HCT116 (cell line): ENCODE data around the gene MAST4. TPM values are rescaled to one million over a fixed set of nuclear protein-coding genes. Genes with fewer than 3 reads are reported as not detected.

Experiments
- ATAC-seq: fragments of 200-7000 bp; cut with Tn5 transposase; 2 replicates; pipeline ENCODE4 v1.9.1; 2020; ENCODE audit warnings: mild to moderate bottlenecking, moderate library complexity
- BruUV-seq: library from RNA; stranded (reverse); fragments of 400-500 nt; replicated peaks from 2 replicates; lab custom pipeline; 2021; lab: Mats Ljungman, UMichigan
- CTCF ChIA-PET: fragments of 300-600 bp; sonication (Branson Sonifier 250); formaldehyde crosslinking; loops from one replicate; lab custom pipeline; 2021; ENCODE audit warnings: antibody characterized with exemption; lab: Charles Lee
- POLR2A ChIA-PET: fragments of 300-600, 350-600 bp; sonication (Branson Sonifier 250); formaldehyde crosslinking; loops from one replicate; lab custom pipeline; 2021; ENCODE audit warnings: antibody characterized with exemption; lab: Charles Lee
- RAD21 ChIA-PET, 2 experiments: fragments of 300-600 bp; sonication (Branson Sonifier 250); formaldehyde crosslinking; loops; one replicate each; lab custom pipeline; 2023; ENCODE audit warnings: low total read pairs in 2 of 2; ENCODE audit not compliant: uncharacterized antibody in 2 of 2, unreplicated experiment in 2 of 2, low non-redundant PET in 1 of 2; lab: Charles Lee
- DNase-seq: peaks from one replicate; pipeline ENCODE4 v3.0.0-alpha.2; 2010; ENCODE audit warnings: low read depth, low spot score
- H2AFZ ChIP-seq: fragments of 200-600 bp; shearing (Covaris generic), sonication (generic); 2 replicates; pipeline ENCODE4 v1.6.1; 2017; ENCODE audit warnings: low read depth, mixed run types, mixed read lengths, antibody characterized with exemption, low read length; ENCODE audit not compliant: poor library complexity, severe bottlenecking
- H3K27ac ChIP-seq: 2 replicates; pipeline ENCODE4 v1.5.1; 2012; ENCODE audit warnings: low read depth, low read length
- H3K27me3 ChIP-seq: fragments of 200-600 bp; sonication (generic); 2 replicates; pipeline ENCODE4 v1.6.1; 2016; ENCODE audit warnings: mixed run types, low read length, mixed read lengths; ENCODE audit not compliant: insufficient read depth
- H3K36me3 ChIP-seq, 2 experiments: fragments of 200-500 bp in 1 of 2; fragments of 200-600 bp in 1 of 2; sonication (Bioruptor generic) in 1 of 2; sonication (generic) in 1 of 2; 2 replicates each; pipeline versions ENCODE4 v1.5.1 to v1.6.1; 2014 to 2016; ENCODE audit warnings: low read length in 2 of 2, inconsistent platforms in 1 of 2, mixed read lengths in 1 of 2, mixed run types in 1 of 2; ENCODE audit not compliant: insufficient read depth in 2 of 2, control insufficient read depth in 1 of 2
- H3K4me1 ChIP-seq, 2 experiments: fragments of 200-600 bp in 1 of 2; sonication (generic) in 1 of 2; 2 replicates each; pipeline versions ENCODE4 v1.5.1 to v1.6.1; 2012 to 2017; ENCODE audit warnings: low read length in 2 of 2, inconsistent platforms in 1 of 2, mild to moderate bottlenecking in 1 of 2, mixed read lengths in 1 of 2, mixed run types in 1 of 2, moderate library complexity in 1 of 2; ENCODE audit not compliant: insufficient read depth in 2 of 2, control insufficient read depth in 1 of 2
- H3K4me2 ChIP-seq: fragments of 200-600 bp; sonication (generic); 2 replicates; pipeline ENCODE4 v1.6.1; 2017; ENCODE audit warnings: mixed run types, low read length, mixed read lengths
- H3K4me3 ChIP-seq, 2 experiments: fragments of 200-600 bp in 1 of 2; sonication (generic) in 1 of 2; replicated peaks in 1 of 2; 2 replicates each; pipeline ENCODE4 v1.5.1; 2011 to 2016; ENCODE audit warnings: low read length in 2 of 2, control low read depth in 1 of 2, low read depth in 1 of 2, mild to moderate bottlenecking in 1 of 2, mixed read lengths in 1 of 2, mixed run types in 1 of 2
- H3K79me2 ChIP-seq: fragments of 200-600 bp; sonication (generic); 2 replicates; pipeline ENCODE4 v1.6.1; 2017; ENCODE audit warnings: mild to moderate bottlenecking, mixed run types, low read length, moderate library complexity, mixed read lengths; ENCODE audit not compliant: insufficient read depth
- H3K9ac ChIP-seq: fragments of 200-600 bp; sonication (generic); 2 replicates; pipeline ENCODE4 v1.6.1; 2016; ENCODE audit warnings: low read length, mixed read lengths
- H3K9me2 ChIP-seq: fragments of 200-600 bp; sonication (generic), shearing (Covaris generic); 2 replicates; pipeline ENCODE4 v1.6.1; 2017; ENCODE audit warnings: mixed run types, mild to moderate bottlenecking, moderate library complexity; ENCODE audit not compliant: insufficient read depth
- H3K9me3 ChIP-seq, 2 experiments: fragments of 200-500 bp in 1 of 2; fragments of 200-600 bp in 1 of 2; sonication (Bioruptor generic) in 1 of 2; sonication (generic) in 1 of 2; 2 replicates each; pipeline ENCODE4 v1.6.1; 2014 to 2017; ENCODE audit warnings: low read length in 2 of 2, mixed read lengths in 2 of 2, inconsistent platforms in 1 of 2, low read depth in 1 of 2, mild to moderate bottlenecking in 1 of 2, mixed run types in 1 of 2, moderate library complexity in 1 of 2; ENCODE audit not compliant: control insufficient read depth in 1 of 2, insufficient read depth in 1 of 2
- H4K20me1 ChIP-seq: fragments of 200-600 bp; sonication (generic), shearing (Covaris generic); 2 replicates; pipeline ENCODE4 v1.6.1; 2017; ENCODE audit warnings: mixed run types, mild to moderate bottlenecking, moderate library complexity; ENCODE audit not compliant: insufficient read depth
- ATF3 ChIP-seq: IDR thresholded peaks from 2 replicates; pipeline ENCODE4 v1.6.1; 2012
- CBX3 ChIP-seq: IDR thresholded peaks from 2 replicates; pipeline ENCODE4 v1.6.1; 2012; ENCODE audit warnings: low read depth
- CEBPB ChIP-seq: IDR thresholded peaks from 2 replicates; pipeline ENCODE4 v1.6.1; 2012; ENCODE audit warnings: low read depth
- CTCF ChIP-seq, 3 experiments: fragments of 200-600 bp in 1 of 3; sonication (generic) in 1 of 3; IDR thresholded peaks in 2 of 3; conservative IDR thresholded peaks in 1 of 3; 2 replicates each; pipeline ENCODE4 v1.5.1; 2012 to 2017; ENCODE audit warnings: low read depth in 2 of 3, low read length in 2 of 3, antibody characterized with exemption in 1 of 3, borderline replicate concordance in 1 of 3, control low read depth in 1 of 3, mild to moderate bottlenecking in 1 of 3, mixed read lengths in 1 of 3, mixed run types in 1 of 3, moderate library complexity in 1 of 3; ENCODE audit not compliant: insufficient read depth in 1 of 3
- EZH2 ChIP-seq: fragments of 200-600 bp; sonication (generic); IDR thresholded peaks from 2 replicates; pipeline ENCODE4 v1.6.1; 2017; ENCODE audit warnings: antibody characterized with exemption, mixed run types
- EZH2phosphoT487 ChIP-seq: fragments of 200-600 bp; IDR thresholded peaks from 2 replicates; pipeline ENCODE4 v1.6.1; 2018; ENCODE audit warnings: antibody characterized with exemption, borderline replicate concordance
- FOSL1 ChIP-seq: IDR thresholded peaks from 2 replicates; pipeline ENCODE4 v1.6.1; 2012; ENCODE audit warnings: low read depth
- REST ChIP-seq: IDR thresholded peaks from 2 replicates; pipeline ENCODE4 v1.6.1; 2012; ENCODE audit warnings: low read depth
- SIN3A ChIP-seq: IDR thresholded peaks from 2 replicates; pipeline ENCODE4 v1.6.1; 2012; ENCODE audit warnings: low read depth
- SP1 ChIP-seq: IDR thresholded peaks from 2 replicates; pipeline ENCODE4 v1.6.1; 2012; ENCODE audit warnings: low read depth
- SRF ChIP-seq: IDR thresholded peaks from 2 replicates; pipeline ENCODE4 v1.6.1; 2012; ENCODE audit warnings: low read depth
- YY1 ChIP-seq: IDR thresholded peaks from 2 replicates; pipeline ENCODE4 v1.6.1; 2011; ENCODE audit warnings: low read length, low read depth, moderate library complexity, mild to moderate bottlenecking; ENCODE audit not compliant: insufficient replicate concordance; ENCODE audit errors: extremely low read depth
- ZBTB33 ChIP-seq: IDR thresholded peaks from 2 replicates; pipeline ENCODE4 v1.6.1; 2011; ENCODE audit warnings: mild to moderate bottlenecking, low read length, moderate library complexity; ENCODE audit not compliant: insufficient replicate concordance; ENCODE audit errors: extremely low read depth
- intact Hi-C: fragments of 100-400 bp; cut with micrococcal nuclease; formaldehyde crosslinking; loops from 2 replicates; pipeline ENCODE4 v1.10.0; 2022
- total RNA-seq: library from RNA; stranded (reverse); gene quantifications from one replicate; pipeline ENCODE4 v1.2.1, GENCODE V29; 2021; ENCODE audit not compliant: unreplicated experiment

Gene MAST4
- total RNA-seq, 1 experiment from 2014 or later, result 1.1 TPM

GRCh38 chr5:66974256-66974655 lies 378.1 kb downstream of the MAST4 start:
- no peak for TF ChIP-seq EZH2
- TF ChIP-seq FOSL1, result no peak
- no peak for TF ChIP-seq SIN3A
- TF ChIP-seq YY1, result no peak
- no peak for TF ChIP-seq CBX3
- no peak for TF ChIP-seq CEBPB
- TF ChIP-seq ZBTB33, result no peak
- no peak for TF ChIP-seq SRF
- no peak for TF ChIP-seq ATF3
- no peak for TF ChIP-seq REST
- TF ChIP-seq SP1, result no peak
- no peak for TF ChIP-seq CTCF (IDR thresholded peaks at IDR 0.05 in 2 of 3, conservative IDR thresholded peaks at IDR 0.05 in 1 of 3; ENCODE audit: borderline replicate concordance in 1 of 3, insufficient read depth in 1 of 3, low read depth in 2 of 3, low read length in 2 of 3)
- TF ChIP-seq EZH2phosphoT487, result no peak
- Histone ChIP-seq H3K4me2 (no peak overlapping the region), H2AFZ (no peak overlapping the region), H3K9me3 (no peaks in the 10 kb centered on the region), H3K27me3 (peaks cover 35% of the 10 kb centered on the region), H3K27ac (no peak overlapping the region), H3K79me2 (no peaks in the 10 kb centered on the region), H4K20me1 (no peaks in the 10 kb centered on the region), H3K9me2 (no peaks in the 10 kb centered on the region), H3K4me3 (no peak overlapping the region), H3K9ac (no peak overlapping the region), H3K4me1 (no peaks in the 10 kb centered on the region), H3K36me3 (no peaks in the 10 kb centered on the region)
- ChIA-PET POLR2A (no interaction called here), RAD21 (no interaction called here), CTCF (no interaction called here)
- no TSS peak for BruUV-seq
- intact Hi-C loops, result no loop called here
- no peak for DNase-seq
- no peak for ATAC-seq
